Skeletal muscle cell (primary cell): ENCODE results near the gene PEMT.

ENCODE experiments used
- DNase-seq: peaks from one replicate; pipeline ENCODE4 v3.0.0-alpha.2; 2010; ENCODE audit warnings: low read depth
- H3K4me3 ChIP-seq: 2 replicates; pipeline ENCODE4 v1.5.1; 2011; ENCODE audit warnings: low read depth, mild to moderate bottlenecking, control low read depth, low read length, moderate library complexity

PEMT gene

GRCh38 chr17:17541640-17542001 is 49.9 kb downstream of the PEMT start:
- H3K4me3 ChIP-seq: no peak overlapping the region

GRCh38 chr17:17540935-17541639 is 50.4 kb downstream of the PEMT start:
- no peak overlapping the region for H3K4me3 ChIP-seq
- no peak for DNase-seq

More at GRCh38 chr17:17541640-17542001, 49.9 kb downstream of the PEMT start:
- no peak for DNase-seq

GRCh38 chr17:17540278-17540906 is 51.1 kb downstream of the PEMT start:
- no peak overlapping the region for H3K4me3 ChIP-seq
- no peak for DNase-seq

GRCh38 chr17:17539591-17539990 is 51.9 kb downstream of the PEMT start:
- no peak overlapping the region for H3K4me3 ChIP-seq
- DNase-seq: no peak

GRCh38 chr17:17538417-17539391 is 52.8 kb downstream of the PEMT start:
- DNase-seq: no peak

GRCh38 chr17:17537311-17538099 is 54.0 kb downstream of the PEMT start:
- DNase-seq: no peak
- no peak overlapping the region for H3K4me3 ChIP-seq

More at GRCh38 chr17:17538417-17539391, 52.8 kb downstream of the PEMT start:
- H3K4me3 ChIP-seq: no peak overlapping the region

GRCh38 chr17:17536702-17537101 is 54.8 kb downstream of the PEMT start:
- DNase-seq: no peak
- H3K4me3 ChIP-seq: no peak overlapping the region

- no peak overlapping the region for H3K4me3 ChIP-seq
- no peak for DNase-seq
Observed at GRCh38 chr17:17535957-17536356, 55.6 kb downstream of the PEMT start.

GRCh38 chr17:17533901-17534441 is 57.5 kb downstream of the PEMT start:
- no peak overlapping the region for H3K4me3 ChIP-seq
- no peak for DNase-seq

- H3K4me3 ChIP-seq: no peak overlapping the region
- no peak for DNase-seq
Observed at GRCh38 chr17:17532991-17533390, 58.5 kb downstream of the PEMT start.

- DNase-seq: no peak
- no peak overlapping the region for H3K4me3 ChIP-seq
Observed at GRCh38 chr17:17531156-17531555, 60.4 kb downstream of the PEMT start.

- no peak for DNase-seq
- H3K4me3 ChIP-seq: no peak overlapping the region
Observed at GRCh38 chr17:17528696-17529652, 62.5 kb downstream of the PEMT start.

- DNase-seq: no peak
- no peak overlapping the region for H3K4me3 ChIP-seq
Observed at GRCh38 chr17:17527956-17528500, 63.5 kb downstream of the PEMT start.

GRCh38 chr17:17527534-17527933 is 64.0 kb downstream of the PEMT start:
- H3K4me3 ChIP-seq: no peak overlapping the region
- no peak for DNase-seq

- no peak for DNase-seq
- no peak overlapping the region for H3K4me3 ChIP-seq
Observed at GRCh38 chr17:17526369-17526768, 65.1 kb downstream of the PEMT start.

GRCh38 chr17:17525956-17526355 is 65.6 kb downstream of the PEMT start:
- no peak for DNase-seq
- H3K4me3 ChIP-seq: no peak overlapping the region

GRCh38 chr17:17525311-17525710 is 66.2 kb downstream of the PEMT start:
- no peak for DNase-seq
- no peak overlapping the region for H3K4me3 ChIP-seq
